ENCODE results near the gene RAD21L1.

Gene RAD21L1

GRCh38 chr20:1295276-1295930 lies 69.6 kb downstream of the RAD21L1 start (continued):
- TF ChIP-seq PATZ1 (CRISPR knock-in tag; IDR thresholded peaks at IDR 0.05; ENCODE audit: borderline replicate concordance) (no peak), BACH2 (CRISPR knock-in tag; IDR thresholded peaks at IDR 0.05; ENCODE audit: borderline replicate concordance) (no peak), PPARA (CRISPR knock-in tag; IDR thresholded peaks at IDR 0.05; ENCODE audit: borderline replicate concordance) (no peak), ZNF70 (CRISPR knock-in tag; IDR thresholded peaks at IDR 0.05) (no peak), CREB5 (CRISPR knock-in tag; IDR thresholded peaks at IDR 0.05; ENCODE audit: low read depth) (no peak), ESRRG (CRISPR knock-in tag; IDR thresholded peaks at IDR 0.05) (no peak)

- TF ChIP-seq ESRRG (CRISPR knock-in tag; IDR thresholded peaks at IDR 0.05) (no peak), ZNF8 (CRISPR knock-in tag; IDR thresholded peaks at IDR 0.05) (no peak), TOX (CRISPR knock-in tag; IDR thresholded peaks at IDR 0.05; ENCODE audit: borderline replicate concordance) (no peak), PATZ1 (CRISPR knock-in tag; IDR thresholded peaks at IDR 0.05; ENCODE audit: borderline replicate concordance) (no peak), CSDC2 (CRISPR knock-in tag; IDR thresholded peaks at IDR 0.05) (no peak), POU6F1 (CRISPR knock-in tag; IDR thresholded peaks at IDR 0.05; ENCODE audit: borderline replicate concordance, low read depth) (no peak), CSRNP3 (CRISPR knock-in tag; IDR thresholded peaks at IDR 0.05) (no peak), TCF4 (CRISPR knock-in tag; IDR thresholded peaks at IDR 0.05; ENCODE audit: borderline replicate concordance) (no peak), ARNTL (CRISPR knock-in tag; IDR thresholded peaks at IDR 0.05; ENCODE audit: borderline replicate concordance, low read depth) (no peak), RARB (CRISPR knock-in tag; IDR thresholded peaks at IDR 0.05) (no peak), ZNF70 (CRISPR knock-in tag; IDR thresholded peaks at IDR 0.05) (no peak), ISL1 (CRISPR knock-in tag; IDR thresholded peaks at IDR 0.05) (no peak), ZNF565 (CRISPR knock-in tag; conservative IDR thresholded peaks at IDR 0.05; ENCODE audit: low read depth) (no peak), SNAI2 (CRISPR knock-in tag; IDR thresholded peaks at IDR 0.05) (no peak), ZFP30 (CRISPR knock-in tag; IDR thresholded peaks at IDR 0.05) (no peak), CREB5 (CRISPR knock-in tag; IDR thresholded peaks at IDR 0.05; ENCODE audit: low read depth) (no peak), PPARA (CRISPR knock-in tag; IDR thresholded peaks at IDR 0.05; ENCODE audit: borderline replicate concordance) (no peak)
- ATAC-seq = no peak
These were observed 70.3 kb downstream of the RAD21L1 start for GRCh38 chr20:1296117-1296610.

- no peak for ATAC-seq
- TF ChIP-seq ZNF8 (CRISPR knock-in tag; IDR thresholded peaks at IDR 0.05) (no peak), TSHZ2 (CRISPR knock-in tag; IDR thresholded peaks at IDR 0.05) (no peak), RARB (CRISPR knock-in tag; IDR thresholded peaks at IDR 0.05) (no peak), GLIS3 (CRISPR knock-in tag; IDR thresholded peaks at IDR 0.05) (no peak), ESRRG (CRISPR knock-in tag; IDR thresholded peaks at IDR 0.05) (no peak), CSRNP3 (CRISPR knock-in tag; IDR thresholded peaks at IDR 0.05) (no peak), SNAI2 (CRISPR knock-in tag; IDR thresholded peaks at IDR 0.05) (no peak), ZFP30 (CRISPR knock-in tag; IDR thresholded peaks at IDR 0.05) (no peak), CREB5 (CRISPR knock-in tag; IDR thresholded peaks at IDR 0.05; ENCODE audit: low read depth) (no peak), TOX (CRISPR knock-in tag; IDR thresholded peaks at IDR 0.05; ENCODE audit: borderline replicate concordance) (no peak), ZNF565 (CRISPR knock-in tag; conservative IDR thresholded peaks at IDR 0.05; ENCODE audit: low read depth) (no peak)
These were observed 71.1 kb downstream of the RAD21L1 start for GRCh38 chr20:1296922-1297321.

Measured in SK-N-SH treated with all-trans-retinoic acid at 6 μM for 48 hours (cell line).